ENCODE data around the gene ABAT. TPM values are rescaled to one million over a fixed set of nuclear protein-coding genes. Genes with fewer than 3 reads are reported as not detected.

The ABAT gene
- total RNA-seq, 4 donors from 2014 or later = 9.6 to 24.0 (median 21.3) TPM

- H3K4me1 ChIP-seq = no peaks in the 10 kb centered on the region
- no peak for DNase-seq (ENCODE audit: low spot score in 2 of 2)
- WGBS, 2 donors = 92 to 98% methylated on average over 5 of the region's 5 CpGs
- H3K27ac ChIP-seq = no peak overlapping the region
- H3K4me3 ChIP-seq = no peak overlapping the region
- peaks cover 7 to 97% (median 25%) of the 10 kb centered on the region in 3 donors for H3K36me3 ChIP-seq
- no peaks in the 10 kb centered on the region for H3K27me3 ChIP-seq
- TF ChIP-seq POLR2A (IDR thresholded peaks at IDR 0.05) = no peak
- no peak for TF ChIP-seq EP300 (IDR thresholded peaks at IDR 0.05)
- TF ChIP-seq, protein P1, sequence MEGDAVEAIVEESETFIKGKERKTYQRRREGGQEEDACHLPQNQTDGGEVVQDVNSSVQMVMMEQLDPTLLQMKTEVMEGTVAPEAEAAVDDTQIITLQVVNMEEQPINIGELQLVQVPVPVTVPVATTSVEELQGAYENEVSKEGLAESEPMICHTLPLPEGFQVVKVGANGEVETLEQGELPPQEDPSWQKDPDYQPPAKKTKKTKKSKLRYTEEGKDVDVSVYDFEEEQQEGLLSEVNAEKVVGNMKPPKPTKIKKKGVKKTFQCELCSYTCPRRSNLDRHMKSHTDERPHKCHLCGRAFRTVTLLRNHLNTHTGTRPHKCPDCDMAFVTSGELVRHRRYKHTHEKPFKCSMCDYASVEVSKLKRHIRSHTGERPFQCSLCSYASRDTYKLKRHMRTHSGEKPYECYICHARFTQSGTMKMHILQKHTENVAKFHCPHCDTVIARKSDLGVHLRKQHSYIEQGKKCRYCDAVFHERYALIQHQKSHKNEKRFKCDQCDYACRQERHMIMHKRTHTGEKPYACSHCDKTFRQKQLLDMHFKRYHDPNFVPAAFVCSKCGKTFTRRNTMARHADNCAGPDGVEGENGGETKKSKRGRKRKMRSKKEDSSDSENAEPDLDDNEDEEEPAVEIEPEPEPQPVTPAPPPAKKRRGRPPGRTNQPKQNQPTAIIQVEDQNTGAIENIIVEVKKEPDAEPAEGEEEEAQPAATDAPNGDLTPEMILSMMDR (IDR thresholded peaks at IDR 0.05) = no peak
- H3K9me3 ChIP-seq = no peaks in the 10 kb centered on the region
Measured at GRCh38 chr16:8807189-8807588, 132.8 kb downstream of the ABAT start.

DNA sequence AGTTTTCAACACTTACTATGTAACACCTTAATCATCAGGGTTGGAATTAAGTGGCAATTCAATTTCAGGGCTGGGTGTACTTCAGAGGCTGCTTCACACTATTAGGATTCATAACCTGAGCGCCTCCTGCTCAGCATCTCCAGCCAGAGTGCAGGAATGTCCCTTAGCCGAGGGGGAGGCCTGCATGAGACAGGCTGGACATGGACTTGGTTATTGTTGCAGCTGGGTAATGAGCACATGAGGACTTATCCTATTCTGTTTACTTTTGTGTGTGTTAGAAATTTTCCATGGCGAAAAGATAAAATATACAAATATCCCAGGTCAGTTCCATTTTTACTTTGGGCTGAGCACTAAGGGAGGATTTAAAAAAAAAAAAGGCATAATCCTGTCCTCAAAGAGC, 133.6 kb downstream of the ABAT start:
- H3K36me3 ChIP-seq = peaks cover 4 to 97% (median 29%) of the 10 kb centered on the region in 3 donors
- H3K9me3 ChIP-seq = no peaks in the 10 kb centered on the region
- WGBS, 2 donors = 91 to 93% methylated on average over 3 of the region's 3 CpGs
- TF ChIP-seq EP300 (IDR thresholded peaks at IDR 0.05) = no peak
- TF ChIP-seq POLR2A (IDR thresholded peaks at IDR 0.05) = no peak
- TF ChIP-seq, protein P1 (IDR thresholded peaks at IDR 0.05) = no peak
- no peaks in the 10 kb centered on the region for H3K4me1 ChIP-seq
- DNase-seq (ENCODE audit: low spot score in 2 of 2) = no peak
- no peaks in the 10 kb centered on the region for H3K27me3 ChIP-seq
- no peak overlapping the region for H3K27ac ChIP-seq
- H3K4me3 ChIP-seq = no peak overlapping the region

- no peak for TF ChIP-seq POLR2A (IDR thresholded peaks at IDR 0.05)
- 62 to 63% methylated on average over 11 of the region's 11 CpGs for WGBS, 2 donors
- peaks cover 2 to 97% (median 30%) of the 10 kb centered on the region in 3 donors for H3K36me3 ChIP-seq
Measured at GRCh38 chr16:8808613-8809353, 134.4 kb downstream of the ABAT start.

GRCh38 chr16:8812162-8812843, 137.9 kb downstream of the ABAT start:
- WGBS, 2 donors = 75 to 80% methylated on average over 12 of the region's 12 CpGs
- no peak overlapping the region for H3K4me3 ChIP-seq
- H3K27ac ChIP-seq = no peak overlapping the region
- no peaks in the 10 kb centered on the region for H3K9me3 ChIP-seq
- no peak for DNase-seq (ENCODE audit: low spot score in 2 of 2)
- H3K27me3 ChIP-seq = no peaks in the 10 kb centered on the region
- TF ChIP-seq POLR2A (IDR thresholded peaks at IDR 0.05) (no peak), EP300 (IDR thresholded peaks at IDR 0.05) (no peak)
- TF ChIP-seq, protein P1 (IDR thresholded peaks at IDR 0.05) = no peak
- peaks cover 0 to 6% (median 0%) of the 10 kb centered on the region in 4 donors for H3K4me1 ChIP-seq
- H3K36me3 ChIP-seq = peaks cover 2 to 100% (median 35%) of the 10 kb centered on the region in 3 donors

More at GRCh38 chr16:8808613-8809353, 134.4 kb downstream of the ABAT start:
- Histone ChIP-seq H3K27ac (no peak overlapping the region), H3K4me3 (no peak overlapping the region), H3K4me1 (no peaks in the 10 kb centered on the region), H3K9me3 (no peaks in the 10 kb centered on the region), H3K27me3 (no peaks in the 10 kb centered on the region)
- DNase-seq (ENCODE audit: low spot score in 2 of 2) = no peak

- no peaks in the 10 kb centered on the region for H3K27me3 ChIP-seq
- no peak overlapping the region for H3K4me3 ChIP-seq
- 93 to 94% methylated on average over 14 of the region's 14 CpGs for whole genome bisulfite sequencing, 2 donors
- H3K27ac ChIP-seq = no peak overlapping the region
- DNase-seq (ENCODE audit: low spot score in 2 of 2) = no peak
- no peak for TF ChIP-seq EP300 (IDR thresholded peaks at IDR 0.05)
- TF ChIP-seq POLR2A (IDR thresholded peaks at IDR 0.05) = no peak
- TF ChIP-seq, protein P1 (IDR thresholded peaks at IDR 0.05) = no peak
- H3K36me3 ChIP-seq = peaks cover 2 to 100% (median 36%) of the 10 kb centered on the region in 3 donors
- peaks cover 0 to 8% (median 0%) of the 10 kb centered on the region in 4 donors for H3K4me1 ChIP-seq
- no peaks in the 10 kb centered on the region for H3K9me3 ChIP-seq
Measured at GRCh38 chr16:8814095-8814806, 139.8 kb downstream of the ABAT start.

Data from tibial nerve (tissue), 4 donors.